ENCODE measurements around the gene CD300A. TPM values are rescaled to one million over a fixed set of nuclear protein-coding genes. Genes with fewer than 3 reads are reported as not detected.

The CD300A gene
- total RNA-seq, 1 donor from 2014 or later: 3.9 TPM

GRCh38 chr17:74457146-74457819 is 9.2 kb upstream of the CD300A start:
- peak; percentile 96 for TF ChIP-seq CTCF (IDR thresholded peaks at IDR 0.05; ENCODE audit: unreplicated experiment)
- peak overlapping the region; percentile 90 for H3K27ac Mint-ChIP-seq
- peaks cover 28% of the 10 kb centered on the region for H3K4me1 Mint-ChIP-seq (ENCODE audit: low read depth)
- DNase-seq (ENCODE audit: low spot score, unreplicated experiment): peak; percentile 73
- H3K36me3 Mint-ChIP-seq (ENCODE audit: insufficient read depth): no peaks in the 10 kb centered on the region
- H3K4me3 Mint-ChIP-seq (ENCODE audit: low read depth): no peak overlapping the region
- peaks cover 7% of the 10 kb centered on the region for H3K27me3 Mint-ChIP-seq
- no peaks in the 10 kb centered on the region for H3K9me3 Mint-ChIP-seq (ENCODE audit: low read depth)

- no peak for TF ChIP-seq CTCF (IDR thresholded peaks at IDR 0.05; ENCODE audit: unreplicated experiment)
- Mint-ChIP-seq H3K4me3 (ENCODE audit: low read depth) (no peak overlapping the region), H3K36me3 (ENCODE audit: insufficient read depth) (no peaks in the 10 kb centered on the region), H3K9me3 (ENCODE audit: low read depth) (no peaks in the 10 kb centered on the region), H3K27me3 (peaks cover 7% of the 10 kb centered on the region), H3K4me1 (ENCODE audit: low read depth) (peaks cover 29% of the 10 kb centered on the region), H3K27ac (no peak overlapping the region)
- DNase-seq (ENCODE audit: low spot score, unreplicated experiment): no peak
These were observed 8.6 kb upstream of the CD300A start for GRCh38 chr17:74457820-74458166.

- peaks cover 33% of the 10 kb centered on the region for H3K4me1 Mint-ChIP-seq (ENCODE audit: low read depth)
- H3K4me3 Mint-ChIP-seq (ENCODE audit: low read depth): no peak overlapping the region
- DNase-seq (ENCODE audit: low spot score, unreplicated experiment): no peak
- H3K9me3 Mint-ChIP-seq (ENCODE audit: low read depth): no peaks in the 10 kb centered on the region
- H3K36me3 Mint-ChIP-seq (ENCODE audit: insufficient read depth): no peaks in the 10 kb centered on the region
- peaks cover 7% of the 10 kb centered on the region for H3K27me3 Mint-ChIP-seq
- no peak overlapping the region for H3K27ac Mint-ChIP-seq
- no peak for TF ChIP-seq CTCF (IDR thresholded peaks at IDR 0.05; ENCODE audit: unreplicated experiment)
These were observed 7.6 kb upstream of the CD300A start for GRCh38 chr17:74458835-74459234.

GRCh38 chr17:74459622-74460021 is 6.8 kb upstream of the CD300A start:
- H3K4me1 Mint-ChIP-seq (ENCODE audit: low read depth): peaks cover 31% of the 10 kb centered on the region
- H3K27ac Mint-ChIP-seq: no peak overlapping the region
- H3K36me3 Mint-ChIP-seq (ENCODE audit: insufficient read depth): no peaks in the 10 kb centered on the region
- no peaks in the 10 kb centered on the region for H3K9me3 Mint-ChIP-seq (ENCODE audit: low read depth)
- no peak for DNase-seq (ENCODE audit: low spot score, unreplicated experiment)
- H3K27me3 Mint-ChIP-seq: peaks cover 7% of the 10 kb centered on the region
- TF ChIP-seq CTCF (IDR thresholded peaks at IDR 0.05; ENCODE audit: unreplicated experiment): no peak
- no peak overlapping the region for H3K4me3 Mint-ChIP-seq (ENCODE audit: low read depth)

- Mint-ChIP-seq H3K4me1 (ENCODE audit: low read depth) (peaks cover 25% of the 10 kb centered on the region), H3K27me3 (peaks cover 7% of the 10 kb centered on the region), H3K9me3 (ENCODE audit: low read depth) (no peaks in the 10 kb centered on the region), H3K36me3 (ENCODE audit: insufficient read depth) (no peaks in the 10 kb centered on the region), H3K4me3 (ENCODE audit: low read depth) (no peak overlapping the region), H3K27ac (no peak overlapping the region)
- TF ChIP-seq CTCF (IDR thresholded peaks at IDR 0.05; ENCODE audit: unreplicated experiment): no peak
- no peak for DNase-seq (ENCODE audit: low spot score, unreplicated experiment)
These were observed 6.2 kb upstream of the CD300A start for GRCh38 chr17:74460241-74460640.

All from progenitor cell of endocrine pancreas (in vitro differentiated cells).